Ovary (tissue), 9 donors: ENCODE results near the gene PRPF19. TPM values are rescaled to one million over a fixed set of nuclear protein-coding genes. Genes with fewer than 3 reads are reported as not detected.

ENCODE experiments used
- DNase-seq, 5 donors: peaks; one replicate each; pipeline ENCODE4 v3.0.0-alpha.2; 2019 to 2020
- H3K27ac ChIP-seq, 2 donors: fragments of 200-600 bp; one replicate each; pipeline versions ENCODE4 v1.5.1 to v1.8.0; 2019 to 2022
- H3K27me3 ChIP-seq: fragments of 200-600 bp; one replicate; pipeline ENCODE4 v1.8.0; 2022
- H3K36me3 ChIP-seq: fragments of 200-600 bp; sonication (generic); one replicate; pipeline ENCODE4 v1.5.1; 2019
- H3K4me1 ChIP-seq: one replicate; pipeline ENCODE4 v1.8.1; 2013; ENCODE audit warnings: mild to moderate bottlenecking, moderate library complexity; ENCODE audit not compliant: insufficient read depth
- H3K4me3 ChIP-seq: fragments of 200-600 bp; sonication (generic); one replicate; pipeline ENCODE4 v1.5.1; 2017
- H3K9me3 ChIP-seq, 2 donors: fragments of 200-600 bp in 1 of 2; sonication (generic) in 1 of 2; one replicate each; pipeline versions ENCODE4 v1.5.1 to v1.8.1; 2013 to 2019; ENCODE audit warnings: mild to moderate bottlenecking in 1 of 2, moderate library complexity in 1 of 2
- CTCF ChIP-seq, 3 donors: fragments of 450-650 bp in 2 of 3; fragments of 200-600 bp in 1 of 3; IDR thresholded peaks; one replicate each; pipeline versions ENCODE4 v1.5.1 to v1.8.0; 2016 to 2022; ENCODE audit warnings: antibody characterized with exemption in 3 of 3, mild to moderate bottlenecking in 1 of 3
- EP300 ChIP-seq: sonication (generic); formaldehyde crosslinking; IDR thresholded peaks from one replicate; pipeline ENCODE4 v1.6.1; 2017; ENCODE audit warnings: antibody characterized with exemption
- POLR2A ChIP-seq: fragments of 450-650 bp; IDR thresholded peaks from one replicate; pipeline ENCODE4 v1.6.1; 2017; ENCODE audit warnings: antibody characterized with exemption, mild to moderate bottlenecking, moderate library complexity
- WGBS, 3 donors: extraction: QIAGEN DNeasy Blood & Tissue Kit in 1 of 3; methylation state at CpG; one replicate each; pipeline versions ENCODE4 v1.1.5 to v1.1.7; 2013 to 2017; 5-methylcytosine and 5-hydroxymethylcytosine counted together
- intact Hi-C, 4 donors: fragments of 100-400 bp; cut with DNase I; formaldehyde crosslinking; loops; one replicate each; pipeline versions ENCODE4 v1.11.0 to v1.15.1; 2022 to 2023
- polyA plus RNA-seq, 2 donors: library from polyadenylated mRNA; stranded (reverse); fragments of 200-250 nt in 1 of 2; fragments of 350-450 nt in 1 of 2; fragmentation: Illumina TruSeq in 1 of 2; extraction: RNeasy Lipid Tissue Mini Kit (QIAGEN cat#74804) in 1 of 2; gene quantifications; one replicate each; pipeline ENCODE4 v1.2.3, GENCODE V29; 2013 to 2014
- total RNA-seq, 7 donors: library from RNA; depleted of rRNA in 2 of 7; stranded (reverse); fragments of >200 nt in 2 of 7; fragmentation: NEBNext Ultra II Directional in 3 of 7; extraction: Animal tissue kit (Norgen Biotek cat#: 25700) in 3 of 7; gene quantifications; one replicate each; pipeline versions ENCODE4 v1.1.0 to v1.2.4, GENCODE V29; 2016 to 2023
- donor health status: DM: no; HTN: no; CAD: no; lungs with moderate emphysema.
- donor health status: DM: no; HTN: no; CAD: no.
- donor health status: Bipolar disorder and iron deficiency.
- donor health status: DM: yes; HTN: yes; CAD: no.
- donor health status: DM: no; HTN: no; CAD: no.
- donor health status: DM: yes; HTN: yes; CAD: no.

The PRPF19 gene
- total and polyA plus RNA-seq, 9 donors: 44.1 to 109 (median 91.6) TPM

GRCh38 chr11:60870733-60871377 lies 35.5 kb downstream of the PRPF19 start:
- no peaks in the 10 kb centered on the region for H3K27me3 ChIP-seq
- H3K36me3 ChIP-seq: no peaks in the 10 kb centered on the region
- no peak overlapping the region for H3K4me3 ChIP-seq
- peaks cover 2% of the 10 kb centered on the region for H3K4me1 ChIP-seq
- H3K9me3 ChIP-seq: no peaks in the 10 kb centered on the region
- no peak for DNase-seq
- WGBS, 3 donors: 68 to 75% (median 74%) methylated on average over 13 of the region's 13 CpGs
- no peak for TF ChIP-seq POLR2A
- TF ChIP-seq EP300: no peak
- TF ChIP-seq CTCF (IDR thresholded peaks at IDR 0.05): no peak
- intact Hi-C loops: no loop called here
- H3K27ac ChIP-seq: no peak overlapping the region

DNA sequence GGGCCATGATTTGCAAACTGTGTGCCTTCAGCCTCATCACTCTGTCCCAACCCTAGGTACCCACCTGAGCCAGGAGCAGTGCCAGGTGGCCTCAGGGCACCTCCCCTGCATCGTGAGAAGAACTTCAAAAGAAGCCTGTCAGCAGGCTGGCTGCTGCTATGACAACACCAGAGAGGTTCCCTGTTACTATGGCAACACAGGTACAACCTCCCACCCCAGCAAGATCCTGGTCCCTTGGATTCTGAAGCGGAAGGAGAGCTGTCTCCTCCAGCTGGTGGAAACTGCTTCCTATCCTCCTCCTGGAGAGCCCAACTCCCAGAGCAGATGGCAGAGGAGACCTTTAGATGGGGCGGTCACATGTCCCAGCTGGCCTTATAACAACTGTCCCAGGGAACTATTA lies 36.1 kb downstream of the PRPF19 start:
- intact Hi-C loops: no loop called here
- 68 to 74% (median 73%) methylated on average over 3 of the region's 3 CpGs for WGBS, 3 donors
- H3K27me3 ChIP-seq: no peaks in the 10 kb centered on the region
- peaks cover 2% of the 10 kb centered on the region for H3K4me1 ChIP-seq
- no peaks in the 10 kb centered on the region for H3K36me3 ChIP-seq
- H3K9me3 ChIP-seq: no peaks in the 10 kb centered on the region
- TF ChIP-seq EP300 (no peak), CTCF (IDR thresholded peaks at IDR 0.05) (no peak), POLR2A (no peak)
- DNase-seq: no peak
- H3K27ac ChIP-seq: no peak overlapping the region
- no peak overlapping the region for H3K4me3 ChIP-seq

DNA sequence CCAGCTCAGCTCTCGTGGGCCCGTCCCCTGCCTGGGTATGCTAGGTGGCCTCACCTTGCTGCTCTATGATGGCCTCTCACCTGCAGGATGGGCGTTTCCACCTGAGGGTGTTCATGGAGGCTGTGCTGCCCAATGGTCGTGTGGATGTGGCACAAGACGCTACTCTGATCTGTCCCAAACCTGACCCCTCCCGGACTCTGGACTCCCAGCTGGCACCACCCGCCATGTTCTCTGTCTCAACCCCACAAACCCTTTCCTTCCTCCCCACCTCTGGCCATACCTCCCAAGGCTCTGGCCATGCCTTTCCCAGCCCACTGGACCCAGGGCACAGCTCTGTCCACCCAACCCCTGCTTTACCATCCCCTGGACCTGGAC lies 36.9 kb downstream of the PRPF19 start:
- no peaks in the 10 kb centered on the region for H3K36me3 ChIP-seq
- WGBS, 3 donors: 89 to 91% (median 89%) methylated on average over 7 of the region's 7 CpGs
- intact Hi-C loops: no loop called here
- no peaks in the 10 kb centered on the region for H3K9me3 ChIP-seq
- H3K4me3 ChIP-seq: no peak overlapping the region
- H3K27me3 ChIP-seq: no peaks in the 10 kb centered on the region
- no peak overlapping the region for H3K27ac ChIP-seq
- no peak for DNase-seq
- no peak for TF ChIP-seq CTCF (IDR thresholded peaks at IDR 0.05)
- H3K4me1 ChIP-seq: peaks cover 2% of the 10 kb centered on the region

DNA sequence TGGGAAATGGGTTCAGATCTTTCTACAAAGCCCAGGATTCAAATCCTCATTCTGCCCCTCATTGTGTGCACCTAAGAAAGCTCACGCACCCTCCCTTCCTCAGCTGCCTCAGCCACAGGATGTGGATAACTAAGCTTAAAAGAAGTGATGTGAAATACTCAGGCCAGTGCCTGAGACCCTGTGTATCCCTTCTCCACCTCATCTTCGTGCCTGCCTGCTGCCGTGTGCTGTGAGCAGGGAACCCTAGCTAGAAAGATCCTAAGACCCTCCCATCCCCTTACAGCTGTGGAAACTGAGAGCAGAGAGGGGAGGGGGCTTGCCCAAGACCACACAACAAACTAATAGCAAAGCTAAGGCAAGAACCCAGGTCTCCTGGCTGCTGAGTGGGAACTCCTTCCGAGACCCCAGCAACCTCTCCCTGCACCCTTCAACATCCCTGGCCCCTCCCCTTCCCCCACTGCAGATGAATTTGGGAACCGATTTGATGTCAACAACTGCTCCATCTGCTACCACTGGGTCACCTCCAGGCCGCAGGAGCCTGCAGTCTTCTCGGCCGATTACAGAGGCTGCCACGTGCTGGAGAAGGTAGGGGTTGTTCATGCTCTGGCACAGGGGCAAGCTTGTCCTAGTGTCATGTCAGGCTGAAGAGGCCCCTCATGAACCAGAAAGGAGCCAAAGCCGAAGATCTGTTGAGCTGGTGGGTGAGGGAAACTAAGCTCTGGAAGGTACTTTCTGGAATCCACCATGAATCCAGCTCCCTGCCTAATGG lies 37.5 kb downstream of the PRPF19 start:
- Histone ChIP-seq H3K4me3 (no peak overlapping the region), H3K9me3 (no peaks in the 10 kb centered on the region), H3K36me3 (no peaks in the 10 kb centered on the region), H3K27me3 (no peaks in the 10 kb centered on the region), H3K27ac (no peak overlapping the region), H3K4me1 (peaks cover 2% of the 10 kb centered on the region)
- DNase-seq: no peak
- TF ChIP-seq POLR2A (no peak), EP300 (no peak), CTCF (IDR thresholded peaks at IDR 0.05) (no peak)
- intact Hi-C loops: no loop called here
- WGBS, 3 donors: 67 to 83% (median 82%) methylated on average over 10 of the region's 10 CpGs
